Right lobe of liver (tissue), 4 donors: ENCODE results near the gene SKIC2.
"Not testable (repeated sequence)": the region's sequence is repeated elsewhere in the genome, so short reads cannot be mapped to it uniquely, and the experiment has no call there.

Experiments used
- POLR2A ChIP-seq: fragments of 450-650 bp; IDR thresholded peaks from one replicate; pipeline ENCODE4 v1.6.1; 2017; ENCODE audit warnings: antibody characterized with exemption, mild to moderate bottlenecking
- TF ChIP-seq, protein P1 (sequence below), 4 donors: fragments of 200-600 bp in 3 of 4; fragments of 450-650 bp in 1 of 4; IDR thresholded peaks; one replicate each; pipeline versions ENCODE4 v1.5.1 to v1.8.0; 2016 to 2022; ENCODE audit warnings: antibody characterized with exemption in 4 of 4, mild to moderate bottlenecking in 2 of 4
- donor health status: DM: no; HTN: no; CAD: no.
- donor health status: DM: no; HTN: no; CAD: no.
- donor health status: DM: no; HTN: yes; CAD: no.

DNA sequence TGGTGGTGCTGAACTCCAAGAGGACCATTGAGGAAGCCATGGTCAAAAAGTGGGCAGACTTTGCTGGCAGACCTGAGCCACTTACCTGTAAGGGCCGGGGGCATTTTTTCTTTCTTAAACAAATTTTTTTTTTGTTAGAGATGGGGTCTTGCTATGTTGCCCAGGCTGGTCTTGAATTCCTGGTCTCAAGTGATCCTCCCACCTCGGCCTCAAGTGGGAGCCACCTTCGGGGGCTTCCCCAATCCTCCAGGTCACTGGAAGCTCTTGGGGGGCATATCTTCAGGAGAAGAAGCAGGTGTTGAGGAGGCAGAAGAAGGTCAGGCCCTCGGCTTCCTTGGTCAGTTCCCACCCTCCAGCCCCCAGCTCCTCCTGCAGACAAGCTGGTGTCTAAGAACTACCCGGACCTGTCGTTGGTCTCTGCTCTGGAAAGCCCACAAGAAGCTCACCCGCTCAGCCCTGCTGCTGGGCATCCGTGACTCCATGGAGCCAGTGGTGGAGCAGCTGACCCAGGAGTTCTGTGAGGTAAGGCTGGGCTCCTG is 47.1 kb downstream of the SKIC2 start:
- not testable (repeated sequence) for TF ChIP-seq POLR2A
- TF ChIP-seq, protein P1, sequence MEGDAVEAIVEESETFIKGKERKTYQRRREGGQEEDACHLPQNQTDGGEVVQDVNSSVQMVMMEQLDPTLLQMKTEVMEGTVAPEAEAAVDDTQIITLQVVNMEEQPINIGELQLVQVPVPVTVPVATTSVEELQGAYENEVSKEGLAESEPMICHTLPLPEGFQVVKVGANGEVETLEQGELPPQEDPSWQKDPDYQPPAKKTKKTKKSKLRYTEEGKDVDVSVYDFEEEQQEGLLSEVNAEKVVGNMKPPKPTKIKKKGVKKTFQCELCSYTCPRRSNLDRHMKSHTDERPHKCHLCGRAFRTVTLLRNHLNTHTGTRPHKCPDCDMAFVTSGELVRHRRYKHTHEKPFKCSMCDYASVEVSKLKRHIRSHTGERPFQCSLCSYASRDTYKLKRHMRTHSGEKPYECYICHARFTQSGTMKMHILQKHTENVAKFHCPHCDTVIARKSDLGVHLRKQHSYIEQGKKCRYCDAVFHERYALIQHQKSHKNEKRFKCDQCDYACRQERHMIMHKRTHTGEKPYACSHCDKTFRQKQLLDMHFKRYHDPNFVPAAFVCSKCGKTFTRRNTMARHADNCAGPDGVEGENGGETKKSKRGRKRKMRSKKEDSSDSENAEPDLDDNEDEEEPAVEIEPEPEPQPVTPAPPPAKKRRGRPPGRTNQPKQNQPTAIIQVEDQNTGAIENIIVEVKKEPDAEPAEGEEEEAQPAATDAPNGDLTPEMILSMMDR (IDR thresholded peaks at IDR 0.05) = not testable (repeated sequence)
